SK-N-MC (cell line): ENCODE results near the gene PKN3.

Source experiments
- EZH2 ChIP-seq: fragments of 200-600 bp; sonication (generic); IDR thresholded peaks from one replicate; pipeline ENCODE4 v1.6.1; 2017; ENCODE audit warnings: antibody characterized with exemption
- POLR2AphosphoS5 ChIP-seq: IDR thresholded peaks from 2 replicates; pipeline ENCODE4 v1.6.1; 2012; ENCODE audit warnings: mild to moderate bottlenecking, low read depth, low read length, borderline replicate concordance

- TF ChIP-seq EZH2 (no peak), POLR2AphosphoS5 (no peak)
These were observed 16.4 kb upstream of the PKN3 start for GRCh38 chr9:128685636-128686489.
